GM12878 (cell line): ENCODE results near the gene TRDN. TPM values are rescaled to one million over a fixed set of nuclear protein-coding genes. Genes with fewer than 3 reads are reported as not detected.

Source experiments
- ATAC-seq: fragments of 200-7000 bp; cut with Tn5 transposase; 3 replicates; pipeline ENCODE4 v1.9.1; 2020; ENCODE audit warnings: mild to moderate bottlenecking, moderate library complexity
- BruUV-seq: library from RNA; stranded (reverse); fragments of 400-500 nt; replicated peaks from 2 replicates; lab custom pipeline; 2021; lab: Mats Ljungman, UMichigan
- CTCF ChIA-PET: fragments of 300-600 bp; sonication (Branson Sonifier 250); formaldehyde crosslinking; extraction: SDS; loops from one replicate; lab custom pipeline; 2021; ENCODE audit warnings: inconsistent platforms; lab: Yijun Ruan, JAX
- POLR2A ChIA-PET: fragments of 350-600 bp; formaldehyde crosslinking; extraction: SDS; loops from one replicate; lab custom pipeline; 2021; ENCODE audit warnings: inconsistent platforms; lab: Charles Lee
- RAD21 ChIA-PET: fragments of 300-600 bp; sonication (Branson Sonifier 250); formaldehyde crosslinking; loops from one replicate; lab custom pipeline; 2023; ENCODE audit warnings: antibody characterized with exemption; ENCODE audit not compliant: unreplicated experiment; lab: Charles Lee
- SMC1A ChIA-PET: fragments of 300-600 bp; sonication (Branson Sonifier 250); formaldehyde crosslinking; loops from one replicate; lab custom pipeline; 2023; ENCODE audit not compliant: unreplicated experiment, uncharacterized antibody; lab: Charles Lee
- DNase-seq: peaks from one replicate; pipeline ENCODE4 v3.0.0-alpha.2; 2011; ENCODE audit warnings: low read depth, low spot score
- FAIRE-seq: peaks from 3 replicates; lab custom pipeline; 2011; peaks lifted over from hg19 to GRCh38; lab: Jason Lieb, UNC
- H2AFZ ChIP-seq: 2 replicates; pipeline ENCODE4 v1.6.0; 2011; ENCODE audit warnings: low read depth, low read length, control low read depth; ENCODE audit not compliant: control insufficient read depth
- H3K27ac ChIP-seq: 2 replicates; pipeline ENCODE4 v1.5.1; 2011; ENCODE audit warnings: control low read depth; ENCODE audit not compliant: control insufficient read depth, insufficient read depth
- H3K27me3 ChIP-seq, 2 experiments: replicated peaks in 1 of 2; 2 replicates each; pipeline versions ENCODE4 v1.6.0 to v1.6.1; 2011; ENCODE audit warnings: low read length in 1 of 2; ENCODE audit not compliant: control insufficient read depth in 2 of 2, insufficient read depth in 2 of 2
- H3K36me3 ChIP-seq, 2 experiments: 2 replicates each; pipeline ENCODE4 v1.5.1; 2011; ENCODE audit warnings: low read length in 1 of 2; ENCODE audit not compliant: control insufficient read depth in 2 of 2, insufficient read depth in 2 of 2
- H3K4me1 ChIP-seq: 2 replicates; pipeline ENCODE4 v1.6.1; 2011; ENCODE audit warnings: mild to moderate bottlenecking, low read length, moderate library complexity, mixed read lengths; ENCODE audit not compliant: control insufficient read depth, insufficient read depth
- H3K4me2 ChIP-seq: 2 replicates; pipeline ENCODE4 v1.6.0; 2011; ENCODE audit warnings: control low read depth; ENCODE audit not compliant: control insufficient read depth, insufficient read depth
- H3K4me3 ChIP-seq: fragments of 200-600 bp; sonication (generic); 2 replicates; pipeline ENCODE4 v1.5.1; 2016
- H3K79me2 ChIP-seq: 2 replicates; pipeline ENCODE4 v1.6.0; 2011; ENCODE audit warnings: low read length; ENCODE audit not compliant: control insufficient read depth, insufficient read depth
- H3K9ac ChIP-seq: 2 replicates; pipeline ENCODE4 v1.8.0; 2011; ENCODE audit warnings: low read length, control low read depth, mixed read lengths; ENCODE audit not compliant: control insufficient read depth, insufficient read depth
- H3K9me3 ChIP-seq: replicated peaks from 3 replicates; pipeline ENCODE4 v1.5.1; 2011; ENCODE audit warnings: mild to moderate bottlenecking, low read length; ENCODE audit not compliant: control insufficient read depth, insufficient read depth
- H4K20me1 ChIP-seq: 2 replicates; pipeline ENCODE4 v1.6.0; 2011; ENCODE audit not compliant: control insufficient read depth, insufficient read depth
- CBFB ChIP-seq: IDR thresholded peaks from 2 replicates; pipeline ENCODE4 v1.6.1; 2016; ENCODE audit warnings: antibody characterized with exemption, low read depth
- CREM ChIP-seq: IDR thresholded peaks from 2 replicates; pipeline ENCODE4 v1.6.1; 2014; ENCODE audit warnings: antibody characterized with exemption, low read depth
- MYC ChIP-seq: IDR thresholded peaks from 2 replicates; pipeline ENCODE4 v1.6.1; 2011; ENCODE audit warnings: mild to moderate bottlenecking, low read length, moderate library complexity, inconsistent platforms; ENCODE audit not compliant: insufficient read depth, insufficient replicate concordance, insufficient read length, severe bottlenecking
- TARDBP ChIP-seq: IDR thresholded peaks from 2 replicates; pipeline ENCODE4 v1.6.1; 2016; ENCODE audit warnings: borderline replicate concordance
- TCF7 ChIP-seq: IDR thresholded peaks from 2 replicates; pipeline ENCODE4 v1.6.1; 2014; ENCODE audit warnings: antibody characterized with exemption, borderline replicate concordance
- USF2 ChIP-seq: IDR thresholded peaks from 2 replicates; pipeline ENCODE4 v1.6.1; 2011; ENCODE audit warnings: low read depth, low read length, improper control_type of control experiment, borderline replicate concordance
- ZNF687 ChIP-seq: fragments of 450-650 bp; IDR thresholded peaks from 2 replicates; pipeline ENCODE4 v1.6.1; 2017; ENCODE audit warnings: mild to moderate bottlenecking, moderate library complexity
- WGBS: methylation state at CpG from one replicate; pipeline ENCODE4 v1.1.6; 2016; ENCODE audit warnings: low lambda C conversion rate; ENCODE audit not compliant: insufficient replicate concordance, insufficient coverage; ENCODE audit errors: missing lambda C conversion rate; 5-methylcytosine and 5-hydroxymethylcytosine counted together
- in situ Hi-C: fragments of 300-500 bp; cut with MboI; formaldehyde crosslinking; loops from 9 replicates; pipeline ENCODE4 v1.14.3; 2018; ENCODE audit warnings: mixed read lengths
- intact Hi-C: fragments of 100-400 bp; cut with micrococcal nuclease; formaldehyde crosslinking; loops from one replicate; pipeline ENCODE4 v1.14.2; 2022; ENCODE audit not compliant: unreplicated experiment
- polyA plus RNA-seq, 11 experiments: library from polyadenylated mRNA; depleted of rRNA in 4 of 11; unstranded in 6 of 11; stranded (reverse) in 5 of 11; fragments of >200 nt; fragmentation: Nextera tagmentation in 4 of 11; fragmentation: Illumina TruSeq in 1 of 11; extraction: Ambion mirVana in 4 of 11; extraction: Trizol in 1 of 11; gene quantifications; 1 replicate in 1 of 11; 2 replicates in 10 of 11; pipeline versions ENCODE4 v1.2.1 to v1.2.3, GENCODE V29; 2011 to 2016; ENCODE audit warnings: inconsistent platforms in 2 of 11, missing spikeins in 2 of 11, low read depth in 1 of 11
- total RNA-seq, 4 experiments: library from RNA; depleted of rRNA in 3 of 4; stranded (reverse); fragments of >200 nt in 3 of 4; fragmentation: Illumina TruSeq in 1 of 4; extraction: Trizol in 1 of 4; gene quantifications; 2 replicates each; pipeline versions ENCODE4 v1.2.1 to v1.2.3, GENCODE V29; 2013 to 2021

TRDN gene
- total and polyA plus RNA-seq, 10 of the 15 experiments (the other 5 are each of a cell fraction or from before 2014, with no cell fraction given): not detected

GRCh38 chr6:123663436-123663835 lies 26.7 kb upstream of the TRDN start (continued):
- TF ChIP-seq CREM: no peak
- TF ChIP-seq CBFB: no peak
- no peak for TF ChIP-seq MYC
- TF ChIP-seq USF2: no peak
- TF ChIP-seq TCF7: no peak
- no peak for TF ChIP-seq ZNF687

- no peaks in the 10 kb centered on the region for H3K4me1 ChIP-seq
- intact Hi-C loops (no loop called here), in situ Hi-C loops (no loop called here)
- BruUV-seq: no TSS peak
- no peak overlapping the region for H3K9ac ChIP-seq
- H2AFZ ChIP-seq: no peak overlapping the region
- POLR2A ChIA-PET: no interaction called here
- no peaks in the 10 kb centered on the region for H3K36me3 ChIP-seq
- TF ChIP-seq TARDBP: no peak
- no peak for TF ChIP-seq MYC
- CTCF ChIA-PET: no interaction called here
- FAIRE-seq (no peak), DNase-seq (no peak), ATAC-seq (no peak)
- 11% methylated on average over 3 of the region's 3 CpGs for WGBS
- no peak overlapping the region for H3K4me2 ChIP-seq
- no peaks in the 10 kb centered on the region for H3K9me3 ChIP-seq
- SMC1A ChIA-PET: no interaction called here
- RAD21 ChIA-PET: no interaction called here
- H3K27ac ChIP-seq: no peak overlapping the region
- H3K27me3 ChIP-seq: no peaks in the 10 kb centered on the region
- no peaks in the 10 kb centered on the region for H4K20me1 ChIP-seq
- H3K4me3 ChIP-seq: no peak overlapping the region
- no peaks in the 10 kb centered on the region for H3K79me2 ChIP-seq
These were observed 26.0 kb upstream of the TRDN start for GRCh38 chr6:123662757-123663156.
